Esophagus muscularis mucosa (tissue), 4 donors: ENCODE measurements around the gene TMEM63C. TPM values are rescaled to one million over a fixed set of nuclear protein-coding genes. Genes with fewer than 3 reads are reported as not detected.

ENCODE experiments used
- DNase-seq: peaks from one replicate; pipeline ENCODE4 v3.0.0-alpha.2; 2017; ENCODE audit errors: extremely low spot score
- H3K27ac ChIP-seq, 4 donors: fragments of 200-600 bp; sonication (generic); replicated peaks in 1 of 4; 1 replicate in 3 of 4; 2 replicates in 1 of 4; pipeline ENCODE4 v1.5.1; 2016 to 2019; ENCODE audit warnings: mild to moderate bottlenecking in 1 of 4
- H3K27me3 ChIP-seq, 4 donors: fragments of 200-600 bp; sonication (generic); one replicate each; pipeline versions ENCODE4 v1.5.1 to v1.6.0; 2016 to 2019
- H3K36me3 ChIP-seq, 4 donors: fragments of 200-600 bp; sonication (generic); one replicate each; pipeline ENCODE4 v1.5.1; 2016 to 2019
- H3K4me1 ChIP-seq, 4 donors: fragments of 200-600 bp; sonication (generic); one replicate each; pipeline ENCODE4 v1.5.1; 2016 to 2019
- H3K4me3 ChIP-seq, 4 donors: fragments of 200-600 bp; sonication (generic); 1 replicate in 2 of 4; 2 replicates in 2 of 4; pipeline ENCODE4 v1.5.1; 2016 to 2019; ENCODE audit warnings: mild to moderate bottlenecking in 4 of 4, moderate library complexity in 1 of 4
- H3K9me3 ChIP-seq, 4 donors: fragments of 200-600 bp; sonication (generic); 1 replicate in 3 of 4; 2 replicates in 1 of 4; pipeline ENCODE4 v1.5.1; 2016 to 2019
- CTCF ChIP-seq, 3 experiments: fragments of 200-600 bp in 2 of 3; fragments of 450-650 bp in 1 of 3; sonication (generic) in 2 of 3; IDR thresholded peaks; one replicate each; pipeline ENCODE4 v1.5.1; 2017 to 2019; ENCODE audit warnings: antibody characterized with exemption in 3 of 3, mild to moderate bottlenecking in 2 of 3, moderate library complexity in 1 of 3
- EP300 ChIP-seq: sonication (generic); formaldehyde crosslinking; IDR thresholded peaks from one replicate; pipeline ENCODE4 v1.6.1; 2017; ENCODE audit warnings: antibody characterized with exemption
- POLR2A ChIP-seq: fragments of 450-650 bp; IDR thresholded peaks from one replicate; pipeline ENCODE4 v1.6.1; 2017; ENCODE audit warnings: antibody characterized with exemption, moderate library complexity, mild to moderate bottlenecking, low read depth
- POLR2AphosphoS5 ChIP-seq, 2 donors: sonication (generic); formaldehyde crosslinking; IDR thresholded peaks; one replicate each; pipeline ENCODE4 v1.6.1; 2017; ENCODE audit warnings: antibody characterized with exemption in 2 of 2
- WGBS: methylation state at CpG from one replicate; pipeline ENCODE4 v1.1.5; 2018; 5-methylcytosine and 5-hydroxymethylcytosine counted together
- intact Hi-C: fragments of 100-400 bp; cut with DNase I; formaldehyde crosslinking; loops from one replicate; pipeline ENCODE4 v1.15.1; 2023
- total RNA-seq, 4 donors: library from RNA; depleted of rRNA; stranded (reverse); fragments of >200 nt; gene quantifications; one replicate each; pipeline versions ENCODE4 v1.1.0 to v1.2.1, GENCODE V29; 2016

TMEM63C gene
- total RNA-seq, 4 donors from 2014 or later = 0.83 to 5.0 (median 1.1) TPM

- 67% methylated on average over 12 of the region's 12 CpGs for WGBS
- no peak for TF ChIP-seq POLR2A
- no peak for TF ChIP-seq POLR2AphosphoS5 (IDR thresholded peaks at IDR 0.05)
- no peak for TF ChIP-seq EP300
- no peak for TF ChIP-seq CTCF (IDR thresholded peaks at IDR 0.05)
Measured at GRCh38 chr14:77242752-77243151, 61.2 kb downstream of the TMEM63C start.

GRCh38 chr14:77243853-77244252, 62.3 kb downstream of the TMEM63C start:
- TF ChIP-seq POLR2A = no peak
- no peak for TF ChIP-seq POLR2AphosphoS5 (IDR thresholded peaks at IDR 0.05)
- no peak for TF ChIP-seq EP300
- no peak for TF ChIP-seq CTCF (IDR thresholded peaks at IDR 0.05)
- H3K27me3 ChIP-seq = no peaks in the 10 kb centered on the region
- intact Hi-C loops = no loop called here

More at GRCh38 chr14:77242752-77243151, 61.2 kb downstream of the TMEM63C start:
- H3K4me1 ChIP-seq = no peaks in the 10 kb centered on the region
- no peaks in the 10 kb centered on the region for H3K27me3 ChIP-seq
- intact Hi-C loops = no loop called here
- no peak overlapping the region for H3K4me3 ChIP-seq
- no peak overlapping the region for H3K27ac ChIP-seq
- no peak for DNase-seq
- H3K9me3 ChIP-seq = no peaks in the 10 kb centered on the region
- no peaks in the 10 kb centered on the region for H3K36me3 ChIP-seq

GRCh38 chr14:77245820-77246219, 64.2 kb downstream of the TMEM63C start:
- Histone ChIP-seq H3K4me1 (no peaks in the 10 kb centered on the region), H3K9me3 (no peaks in the 10 kb centered on the region), H3K4me3 (no peak overlapping the region), H3K27ac (no peak overlapping the region), H3K36me3 (no peaks in the 10 kb centered on the region), H3K27me3 (no peaks in the 10 kb centered on the region)
- DNase-seq = no peak
- intact Hi-C loops = no loop called here
- 85% methylated on average over 4 of the region's 4 CpGs for WGBS
- TF ChIP-seq POLR2A = no peak
- TF ChIP-seq POLR2AphosphoS5 (IDR thresholded peaks at IDR 0.05) = no peak
- no peak for TF ChIP-seq EP300
- no peak for TF ChIP-seq CTCF (IDR thresholded peaks at IDR 0.05)

More at GRCh38 chr14:77243853-77244252, 62.3 kb downstream of the TMEM63C start:
- H3K9me3 ChIP-seq = no peaks in the 10 kb centered on the region
- no peak overlapping the region for H3K4me3 ChIP-seq
- no peak for DNase-seq
- no peak overlapping the region for H3K27ac ChIP-seq
- whole genome bisulfite sequencing = 80% methylated on average over 4 of the region's 4 CpGs
- H3K36me3 ChIP-seq = no peaks in the 10 kb centered on the region
- no peaks in the 10 kb centered on the region for H3K4me1 ChIP-seq

- Histone ChIP-seq H3K27ac (no peak overlapping the region), H3K27me3 (no peaks in the 10 kb centered on the region), H3K4me3 (no peak overlapping the region), H3K36me3 (no peaks in the 10 kb centered on the region), H3K4me1 (no peaks in the 10 kb centered on the region), H3K9me3 (no peaks in the 10 kb centered on the region)
- TF ChIP-seq POLR2AphosphoS5 (IDR thresholded peaks at IDR 0.05) = no peak
- no peak for TF ChIP-seq EP300
- TF ChIP-seq POLR2A = no peak
- TF ChIP-seq CTCF (IDR thresholded peaks at IDR 0.05) = no peak
- 82% methylated on average over 1 of the region's 1 CpG for WGBS
- intact Hi-C loops = no loop called here
- DNase-seq = no peak
Measured at GRCh38 chr14:77246784-77247183, 65.2 kb downstream of the TMEM63C start.

GRCh38 chr14:77248666-77249065, 67.1 kb downstream of the TMEM63C start:
- no peak for DNase-seq
- no peaks in the 10 kb centered on the region for H3K9me3 ChIP-seq
- intact Hi-C loops = no loop called here
- H3K36me3 ChIP-seq = no peaks in the 10 kb centered on the region
- TF ChIP-seq POLR2AphosphoS5 (IDR thresholded peaks at IDR 0.05) (no peak), CTCF (IDR thresholded peaks at IDR 0.05) (no peak), POLR2A (no peak), EP300 (no peak)
- WGBS = 88% methylated on average over 7 of the region's 7 CpGs
- H3K27ac ChIP-seq = no peak overlapping the region
- peaks cover 0 to 7% (median 0%) of the 10 kb centered on the region in 4 donors for H3K27me3 ChIP-seq
- no peaks in the 10 kb centered on the region for H3K4me1 ChIP-seq
- no peak overlapping the region for H3K4me3 ChIP-seq
